ENCODE measurements around the gene EMCN.

EMCN gene

DNA sequence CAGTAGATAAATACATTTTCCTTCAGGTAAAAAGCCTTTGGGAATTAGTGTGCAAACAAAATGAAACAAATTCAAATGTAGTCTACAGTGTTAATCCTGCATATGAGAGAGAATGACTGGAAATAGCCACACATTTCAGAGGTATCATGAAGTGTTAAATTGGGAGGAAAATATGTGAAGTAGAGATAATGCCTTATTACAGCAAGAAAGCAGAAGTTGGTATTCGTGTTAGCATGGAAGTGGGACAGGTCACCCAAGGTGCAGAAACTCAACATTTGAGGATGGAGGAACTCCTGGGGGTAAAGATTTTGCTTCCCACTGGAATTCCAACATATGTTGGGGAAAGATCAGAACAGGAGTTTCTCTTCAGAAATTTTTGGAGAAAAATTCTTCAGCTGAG is 51.3 kb downstream of the EMCN start:
- DNase-seq (ENCODE audit: insufficient read length, low spot score) (no peak), FAIRE-seq (no peak)
- no peak for TF ChIP-seq TAF1 (IDR thresholded peaks at IDR 0.05; ENCODE audit: low read depth, low read length)
- no peak for TF ChIP-seq SPI1 (IDR thresholded peaks at IDR 0.05; ENCODE audit: low read depth, low read length)
- TF ChIP-seq POU2F2 (IDR thresholded peaks at IDR 0.05; ENCODE audit: low read depth, low read length): no peak
- TF ChIP-seq PAX5 (IDR thresholded peaks at IDR 0.05; ENCODE audit: insufficient read depth, low read length, severe bottlenecking): no peak
- no peak for TF ChIP-seq POLR2AphosphoS5 (IDR thresholded peaks at IDR 0.05; ENCODE audit: low read depth, low read length)
- no peak for TF ChIP-seq POLR2A (IDR thresholded peaks at IDR 0.05; ENCODE audit: low read depth, low read length)

DNA sequence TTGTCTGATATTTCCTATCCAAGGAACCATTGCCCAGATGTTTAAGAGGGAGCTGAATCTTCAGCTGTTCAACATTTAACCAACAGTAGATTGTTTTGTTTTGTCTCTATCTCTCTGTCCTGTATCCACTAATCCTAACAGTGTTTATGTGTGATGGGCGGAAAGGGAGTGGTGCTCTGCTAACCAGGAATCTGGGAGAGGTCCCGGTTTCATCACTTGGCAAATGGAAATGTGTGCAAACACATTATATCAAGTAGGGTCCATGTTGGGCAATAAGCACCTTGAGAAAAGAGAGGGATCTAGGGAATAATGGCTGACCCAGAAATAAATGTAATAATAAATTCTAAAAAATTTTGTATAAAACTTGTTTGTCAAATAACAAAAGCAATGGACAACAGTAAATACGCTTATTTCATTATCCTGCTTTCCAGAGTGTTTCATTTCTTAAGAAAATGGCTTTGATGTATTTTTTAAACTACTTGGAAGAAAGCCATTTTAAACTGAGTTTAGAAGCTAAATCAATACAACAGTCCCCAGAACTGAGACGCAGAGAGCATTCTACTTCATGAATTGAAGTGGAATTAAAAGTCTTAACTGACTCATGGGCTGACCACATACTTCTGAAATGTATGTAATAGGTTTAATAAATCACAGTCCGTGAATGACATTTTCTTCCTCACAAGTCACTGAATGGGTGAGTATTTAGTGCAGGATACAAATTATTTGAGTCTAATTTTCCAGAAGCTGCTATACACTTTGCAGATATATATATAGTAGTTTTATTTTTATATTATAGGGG is 55.8 kb downstream of the EMCN start:
- DNase-seq (ENCODE audit: insufficient read length, low spot score): no peak
- TF ChIP-seq POLR2AphosphoS5 (IDR thresholded peaks at IDR 0.05; ENCODE audit: low read depth, low read length) (no peak), PAX5 (IDR thresholded peaks at IDR 0.05; ENCODE audit: insufficient read depth, low read length, severe bottlenecking) (no peak), POLR2A (IDR thresholded peaks at IDR 0.05; ENCODE audit: low read depth, low read length) (no peak), SPI1 (IDR thresholded peaks at IDR 0.05; ENCODE audit: low read depth, low read length) (no peak), POU2F2 (IDR thresholded peaks at IDR 0.05; ENCODE audit: low read depth, low read length) (no peak), TAF1 (IDR thresholded peaks at IDR 0.05; ENCODE audit: low read depth, low read length) (no peak)
- no peak for FAIRE-seq

DNA sequence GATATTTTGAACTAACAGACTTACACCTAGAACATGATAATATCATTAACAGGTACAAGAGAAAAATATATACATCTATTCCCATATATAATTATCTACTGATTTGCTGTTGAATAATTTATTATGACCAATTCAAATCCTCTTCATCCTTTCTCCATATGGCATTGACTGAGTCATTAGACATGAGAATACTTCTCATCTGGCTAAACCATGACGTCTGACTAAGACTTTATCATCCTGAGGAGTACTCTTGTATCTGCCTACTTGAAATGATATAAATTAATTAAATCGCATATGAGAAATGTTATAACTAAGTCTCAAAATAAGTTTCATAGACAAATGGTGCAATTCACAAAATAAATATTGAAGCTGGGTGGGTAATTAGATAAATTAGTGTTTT is 67.4 kb downstream of the EMCN start:
- no peak for DNase-seq (ENCODE audit: insufficient read length, low spot score)
- FAIRE-seq: no peak
- no peak for TF ChIP-seq POLR2AphosphoS5 (IDR thresholded peaks at IDR 0.05; ENCODE audit: low read depth, low read length)
- no peak for TF ChIP-seq PAX5 (IDR thresholded peaks at IDR 0.05; ENCODE audit: insufficient read depth, low read length, severe bottlenecking)
- TF ChIP-seq SPI1 (IDR thresholded peaks at IDR 0.05; ENCODE audit: low read depth, low read length): no peak
- no peak for TF ChIP-seq TAF1 (IDR thresholded peaks at IDR 0.05; ENCODE audit: low read depth, low read length)
- no peak for TF ChIP-seq POU2F2 (IDR thresholded peaks at IDR 0.05; ENCODE audit: low read depth, low read length)
- no peak for TF ChIP-seq POLR2A (IDR thresholded peaks at IDR 0.05; ENCODE audit: low read depth, low read length)

DNA sequence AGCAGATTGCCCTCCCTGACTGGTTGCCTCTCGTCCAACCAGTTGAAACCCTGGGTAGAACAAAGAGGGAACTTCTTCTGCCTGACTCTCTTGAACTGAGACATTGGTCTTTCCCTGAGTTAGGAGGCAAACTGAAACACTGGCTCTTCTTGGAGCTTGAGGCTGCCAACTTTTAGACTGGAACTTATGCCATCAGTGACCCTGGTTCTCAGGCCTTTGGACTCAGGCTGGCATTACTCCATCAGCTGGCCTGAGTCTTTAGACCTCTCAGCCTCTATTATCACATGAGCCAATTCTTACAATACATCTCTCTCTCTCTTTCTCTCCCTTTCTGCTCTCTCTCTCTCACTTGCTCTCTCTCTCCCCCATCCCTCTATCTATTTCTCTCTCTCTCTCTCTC is 86.4 kb downstream of the EMCN start:
- FAIRE-seq (no peak), DNase-seq (ENCODE audit: insufficient read length, low spot score) (no peak)
- TF ChIP-seq POLR2AphosphoS5 (IDR thresholded peaks at IDR 0.05; ENCODE audit: low read depth, low read length) (no peak), TAF1 (IDR thresholded peaks at IDR 0.05; ENCODE audit: low read depth, low read length) (no peak), PAX5 (IDR thresholded peaks at IDR 0.05; ENCODE audit: insufficient read depth, low read length, severe bottlenecking) (no peak), SPI1 (IDR thresholded peaks at IDR 0.05; ENCODE audit: low read depth, low read length) (no peak), POU2F2 (IDR thresholded peaks at IDR 0.05; ENCODE audit: low read depth, low read length) (no peak)

DNA sequence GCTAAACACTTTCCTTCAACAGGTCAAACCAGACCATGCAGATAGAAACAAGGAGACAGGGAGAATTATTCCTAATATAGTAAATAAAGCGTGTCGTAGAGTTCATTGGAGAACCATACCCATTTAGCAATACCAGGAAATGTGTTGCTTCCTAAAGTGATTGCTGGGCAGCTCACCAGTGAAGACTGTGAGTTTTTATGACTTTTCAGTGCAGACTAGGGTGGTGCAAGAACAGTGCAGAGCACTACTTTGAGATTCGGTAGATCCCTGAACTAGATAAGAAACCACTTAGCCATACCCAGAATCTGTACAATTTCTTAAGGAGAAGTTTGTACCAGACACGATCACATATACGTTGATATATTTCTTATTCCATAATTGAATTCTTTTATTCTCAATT is 87.4 kb downstream of the EMCN start:
- no peak for TF ChIP-seq TAF1 (IDR thresholded peaks at IDR 0.05; ENCODE audit: low read depth, low read length)
- no peak for DNase-seq (ENCODE audit: insufficient read length, low spot score)
- FAIRE-seq: no peak

DNA sequence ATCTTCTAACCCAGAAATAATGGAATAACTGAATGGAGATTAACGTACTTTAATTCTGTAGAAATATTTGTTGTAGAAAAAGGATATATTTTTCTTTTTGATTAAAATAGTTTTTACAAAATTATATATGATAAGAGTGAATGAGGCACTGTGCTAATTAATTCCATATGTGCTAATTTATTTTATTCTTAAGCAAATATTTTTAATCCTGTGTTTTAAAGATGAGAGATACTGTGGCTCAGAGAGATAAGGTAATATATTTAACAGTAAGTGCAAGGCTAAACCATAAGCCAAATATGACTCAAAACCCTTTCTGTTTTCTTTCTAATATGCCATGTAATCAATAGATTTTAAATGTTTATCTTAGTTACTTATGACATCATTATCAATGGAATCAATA is 88.2 kb downstream of the EMCN start:
- FAIRE-seq (no peak), DNase-seq (ENCODE audit: insufficient read length, low spot score) (no peak)
- no peak for TF ChIP-seq POLR2A (IDR thresholded peaks at IDR 0.05; ENCODE audit: low read depth, low read length)
- no peak for TF ChIP-seq PAX5 (IDR thresholded peaks at IDR 0.05; ENCODE audit: insufficient read depth, low read length, severe bottlenecking)
- no peak for TF ChIP-seq POLR2AphosphoS5 (IDR thresholded peaks at IDR 0.05; ENCODE audit: low read depth, low read length)
- no peak for TF ChIP-seq POU2F2 (IDR thresholded peaks at IDR 0.05; ENCODE audit: low read depth, low read length)

DNA sequence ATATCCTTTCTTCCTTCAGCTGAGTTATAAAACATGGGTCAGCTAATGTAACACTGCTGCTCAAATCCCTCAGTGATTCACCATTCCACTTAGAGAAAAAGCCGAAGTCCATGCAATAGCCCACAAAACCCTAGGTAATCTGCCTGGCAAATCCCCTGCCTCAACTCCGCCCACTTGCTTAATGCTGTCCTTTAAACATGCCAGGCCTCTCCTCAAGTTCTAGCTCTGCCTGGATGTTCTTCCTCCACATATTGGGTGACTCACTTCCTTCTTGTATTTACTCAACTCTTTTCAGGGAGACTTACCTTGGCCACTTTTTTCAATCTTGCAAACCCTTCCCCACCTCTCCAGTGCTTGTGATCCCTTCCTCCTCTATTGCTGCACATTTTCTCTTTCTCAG is 89.8 kb downstream of the EMCN start:
- TF ChIP-seq POLR2AphosphoS5 (IDR thresholded peaks at IDR 0.05; ENCODE audit: low read depth, low read length): no peak
- no peak for TF ChIP-seq TAF1 (IDR thresholded peaks at IDR 0.05; ENCODE audit: low read depth, low read length)
- TF ChIP-seq POLR2A (IDR thresholded peaks at IDR 0.05; ENCODE audit: low read depth, low read length): no peak
- no peak for TF ChIP-seq SPI1 (IDR thresholded peaks at IDR 0.05; ENCODE audit: low read depth, low read length)
- no peak for TF ChIP-seq PAX5 (IDR thresholded peaks at IDR 0.05; ENCODE audit: insufficient read depth, low read length, severe bottlenecking)
- no peak for TF ChIP-seq POU2F2 (IDR thresholded peaks at IDR 0.05; ENCODE audit: low read depth, low read length)
- FAIRE-seq: no peak
- DNase-seq (ENCODE audit: insufficient read length, low spot score): no peak

DNA sequence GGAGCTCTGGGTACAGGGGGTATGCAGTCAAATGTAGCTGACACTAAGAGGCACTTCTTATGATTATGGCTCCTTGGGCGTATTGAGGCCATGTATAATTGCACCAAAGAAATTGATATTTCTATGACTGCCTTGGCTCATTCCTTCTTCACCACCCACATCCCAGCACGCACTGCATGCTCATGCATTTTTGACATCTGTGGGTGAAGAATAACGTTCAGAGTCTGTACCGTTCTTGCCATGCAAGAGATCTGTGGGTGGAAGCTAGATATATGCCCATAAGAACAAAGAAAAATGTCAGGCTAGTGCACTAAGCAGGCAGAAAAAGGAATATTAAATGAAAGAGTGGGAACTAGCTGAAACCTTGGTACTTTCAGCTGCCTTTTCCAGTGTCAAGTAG is 93.4 kb downstream of the EMCN start:
- DNase-seq (ENCODE audit: insufficient read length, low spot score): no peak
- TF ChIP-seq POLR2AphosphoS5 (IDR thresholded peaks at IDR 0.05; ENCODE audit: low read depth, low read length): no peak
- no peak for TF ChIP-seq SPI1 (IDR thresholded peaks at IDR 0.05; ENCODE audit: low read depth, low read length)
- TF ChIP-seq TAF1 (IDR thresholded peaks at IDR 0.05; ENCODE audit: low read depth, low read length): no peak
- no peak for TF ChIP-seq POU2F2 (IDR thresholded peaks at IDR 0.05; ENCODE audit: low read depth, low read length)
- TF ChIP-seq POLR2A (IDR thresholded peaks at IDR 0.05; ENCODE audit: low read depth, low read length): no peak
- TF ChIP-seq PAX5 (IDR thresholded peaks at IDR 0.05; ENCODE audit: insufficient read depth, low read length, severe bottlenecking): no peak
- FAIRE-seq: no peak

DNA sequence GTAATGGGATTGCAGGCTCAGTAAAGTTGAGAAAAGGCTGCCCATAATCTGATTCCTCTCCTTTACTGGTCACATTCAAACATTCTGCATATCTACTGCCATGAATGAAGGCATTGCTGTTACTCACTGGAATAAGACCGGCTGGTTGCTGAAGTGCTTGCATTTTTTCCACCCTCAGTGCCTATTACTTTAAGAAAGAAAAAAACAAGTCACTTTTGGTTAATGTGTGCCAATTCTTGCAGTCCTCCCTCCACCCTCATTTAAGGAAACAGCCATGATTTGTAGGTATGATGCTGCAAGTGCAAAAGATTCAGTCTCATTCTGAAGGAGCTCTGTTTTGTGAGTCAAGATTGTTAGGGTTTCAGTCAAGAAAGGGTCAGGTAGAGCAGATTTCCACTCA is 94.9 kb downstream of the EMCN start:
- DNase-seq (ENCODE audit: insufficient read length, low spot score) (no peak), FAIRE-seq (no peak)
- no peak for TF ChIP-seq POLR2A (IDR thresholded peaks at IDR 0.05; ENCODE audit: low read depth, low read length)
- no peak for TF ChIP-seq POLR2AphosphoS5 (IDR thresholded peaks at IDR 0.05; ENCODE audit: low read depth, low read length)
- no peak for TF ChIP-seq PAX5 (IDR thresholded peaks at IDR 0.05; ENCODE audit: insufficient read depth, low read length, severe bottlenecking)
- no peak for TF ChIP-seq SPI1 (IDR thresholded peaks at IDR 0.05; ENCODE audit: low read depth, low read length)
- no peak for TF ChIP-seq POU2F2 (IDR thresholded peaks at IDR 0.05; ENCODE audit: low read depth, low read length)
- no peak for TF ChIP-seq TAF1 (IDR thresholded peaks at IDR 0.05; ENCODE audit: low read depth, low read length)

DNA sequence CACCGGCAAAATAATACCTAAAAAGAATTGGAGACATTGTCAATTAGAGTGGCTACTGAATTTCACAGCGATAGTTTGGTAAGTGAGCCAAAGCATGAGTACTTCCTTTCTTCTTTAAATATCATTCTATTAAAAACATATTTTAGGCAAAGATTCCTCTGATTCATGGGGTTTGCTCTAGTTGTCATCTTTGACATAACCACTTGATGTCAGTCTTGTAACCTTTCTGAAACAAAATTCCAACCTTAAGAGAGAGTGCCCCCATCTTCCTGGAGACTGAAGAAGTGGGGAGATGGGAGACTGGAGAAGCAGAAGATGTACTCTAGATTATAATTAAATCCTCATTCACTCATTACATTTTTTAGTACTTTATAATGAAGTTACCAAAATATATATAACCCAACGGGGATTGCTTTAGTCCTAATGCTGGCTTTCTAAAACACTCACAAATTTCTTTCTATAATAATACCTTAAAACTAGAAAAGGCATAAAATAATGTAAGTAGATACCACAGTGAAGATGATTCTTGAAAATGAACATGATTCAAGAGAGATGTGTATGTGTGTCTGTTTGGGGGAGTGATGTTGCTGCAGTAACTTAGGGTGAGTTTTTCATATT is 96.4 kb downstream of the EMCN start:
- TF ChIP-seq POLR2AphosphoS5 (IDR thresholded peaks at IDR 0.05; ENCODE audit: low read depth, low read length): no peak
- TF ChIP-seq SPI1 (IDR thresholded peaks at IDR 0.05; ENCODE audit: low read depth, low read length): no peak
- no peak for TF ChIP-seq POU2F2 (IDR thresholded peaks at IDR 0.05; ENCODE audit: low read depth, low read length)
- TF ChIP-seq POLR2A (IDR thresholded peaks at IDR 0.05; ENCODE audit: low read depth, low read length): no peak
- TF ChIP-seq TAF1 (IDR thresholded peaks at IDR 0.05; ENCODE audit: low read depth, low read length): no peak
- TF ChIP-seq PAX5 (IDR thresholded peaks at IDR 0.05; ENCODE audit: insufficient read depth, low read length, severe bottlenecking): no peak
- DNase-seq (ENCODE audit: insufficient read length, low spot score) (no peak), FAIRE-seq (no peak)
